ENCODE data around the gene TAP1.
"Not testable (repeated sequence)": the region's sequence is repeated elsewhere in the genome, so short reads cannot be mapped to it uniquely, and the experiment has no call there.

TAP1 gene

DNA sequence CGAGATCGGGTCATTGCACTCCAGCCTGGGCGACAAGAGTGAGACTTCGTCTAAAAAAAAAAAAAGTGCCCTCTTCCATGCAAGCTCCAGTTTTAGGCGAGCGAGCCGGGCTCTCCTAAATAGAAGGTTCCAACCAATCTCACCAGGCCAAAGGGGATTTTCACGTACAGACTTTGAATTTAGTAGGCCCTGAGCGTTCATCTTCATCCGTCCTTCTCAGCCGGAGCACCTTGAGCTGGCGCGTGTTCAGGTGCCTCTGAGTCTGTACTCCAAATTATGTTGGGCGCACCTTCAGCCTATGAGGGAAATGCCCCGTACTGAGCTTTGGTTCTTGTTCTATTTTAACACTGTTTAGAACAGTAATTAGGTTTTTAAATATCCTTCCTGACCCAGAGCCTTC lies 14.1 kb downstream of the TAP1 start:
- DNase-seq: no peak

GRCh38 chr6:32838114-32838958 lies 15.2 kb downstream of the TAP1 start, which contains the start of gene TAP2:
TAP2 (minus strand) TSS chr6:32838739; CDS start chr6:32838233, 506 bp downstream.
- peak in 1 of 2 experiments; percentile 84 for DNase-seq

- DNase-seq: no peak
These were observed 15.8 kb downstream of the TAP1 start for GRCh38 chr6:32837651-32838113.

DNA sequence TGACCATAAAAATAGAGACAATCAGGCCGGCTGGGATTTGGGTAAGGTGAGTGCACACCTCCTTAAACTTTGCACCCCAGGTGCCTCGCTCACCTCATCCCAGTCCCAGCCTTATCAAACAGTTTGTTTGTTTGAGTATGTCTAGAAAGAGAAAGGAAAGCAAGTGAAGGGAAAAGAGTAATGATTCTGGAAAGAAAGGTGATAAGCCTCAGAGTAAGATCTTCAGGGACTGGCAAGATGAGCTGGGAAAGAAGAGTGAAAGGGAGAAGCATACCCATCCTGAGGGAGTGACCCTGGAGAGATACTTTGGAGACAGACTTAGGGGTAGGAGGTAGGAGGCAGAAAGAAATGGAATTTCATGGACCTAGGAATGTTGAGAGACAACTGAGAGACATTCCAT lies 16.6 kb downstream of the TAP1 start:
- DNase-seq: no peak

- no peak for DNase-seq
These were observed 18.2 kb downstream of the TAP1 start for GRCh38 chr6:32835167-32835893.

GRCh38 chr6:32833664-32834063 lies 19.8 kb downstream of the TAP1 start:
- DNase-seq: no peak

DNA sequence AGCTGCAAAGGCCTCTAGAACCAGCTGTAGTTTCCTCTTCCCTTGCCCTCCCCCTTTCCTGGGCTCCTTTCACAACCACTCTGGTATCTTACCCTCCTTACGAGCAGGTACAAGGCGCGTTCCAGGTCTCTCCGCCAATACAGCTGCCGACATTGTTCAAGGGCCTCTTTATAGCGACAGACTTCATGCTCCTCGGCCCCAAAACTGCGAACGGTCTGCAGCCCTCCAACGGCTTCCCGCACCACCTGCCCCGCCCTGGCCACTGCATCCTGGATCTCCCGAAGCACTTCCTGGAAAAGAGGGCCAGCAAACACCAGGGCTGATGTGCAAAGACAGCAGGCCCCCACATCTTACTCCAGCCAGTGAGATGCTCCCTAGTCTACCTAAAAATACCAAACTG lies 21.0 kb downstream of the TAP1 start:
- no peak for DNase-seq

DNA sequence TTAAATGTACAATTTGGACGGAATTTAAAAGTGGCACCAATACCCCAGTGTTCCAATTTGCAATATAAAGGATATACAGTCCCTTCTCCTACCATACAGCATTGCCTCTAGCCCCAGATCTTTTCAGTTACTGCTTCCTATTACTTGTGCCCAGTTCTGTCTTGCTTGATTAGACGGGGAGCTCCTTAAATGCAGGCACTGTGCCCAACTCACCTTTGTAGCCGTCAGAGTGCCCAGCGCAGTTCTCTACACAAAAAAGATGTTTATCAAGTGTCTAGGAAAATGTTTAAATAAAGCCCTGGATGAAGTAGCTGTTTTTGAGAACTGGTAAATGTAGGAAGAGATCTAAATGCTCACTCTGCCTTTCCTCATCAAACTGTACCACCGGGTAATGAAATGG lies 22.6 kb downstream of the TAP1 start:
- DNase-seq: no peak

- DNase-seq: no peak
These were observed 23.5 kb downstream of the TAP1 start for GRCh38 chr6:32830017-32830416.

DNA sequence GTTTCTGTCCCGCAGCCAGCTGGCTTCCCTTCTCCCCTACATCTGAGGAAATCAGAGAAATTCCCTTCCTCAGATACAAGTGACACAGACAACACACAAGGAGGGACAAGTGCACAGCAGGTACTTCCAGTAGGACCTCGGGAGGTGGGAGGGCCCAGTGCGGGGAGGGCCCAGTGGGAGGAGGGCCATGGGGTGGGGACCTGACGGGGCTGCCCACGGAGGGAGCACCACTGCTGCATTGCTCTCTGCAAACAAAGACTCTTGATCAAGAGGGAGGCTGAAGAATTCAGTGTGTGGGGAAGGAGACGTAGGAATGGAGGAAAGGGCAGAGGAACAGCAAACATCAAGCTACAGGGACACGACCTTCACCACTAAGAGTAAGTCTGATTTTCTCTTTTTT lies 24.0 kb downstream of the TAP1 start:
- no peak for DNase-seq

GRCh38 chr6:32827025-32827424 lies 26.5 kb downstream of the TAP1 start:
- DNase-seq: no peak

DNA sequence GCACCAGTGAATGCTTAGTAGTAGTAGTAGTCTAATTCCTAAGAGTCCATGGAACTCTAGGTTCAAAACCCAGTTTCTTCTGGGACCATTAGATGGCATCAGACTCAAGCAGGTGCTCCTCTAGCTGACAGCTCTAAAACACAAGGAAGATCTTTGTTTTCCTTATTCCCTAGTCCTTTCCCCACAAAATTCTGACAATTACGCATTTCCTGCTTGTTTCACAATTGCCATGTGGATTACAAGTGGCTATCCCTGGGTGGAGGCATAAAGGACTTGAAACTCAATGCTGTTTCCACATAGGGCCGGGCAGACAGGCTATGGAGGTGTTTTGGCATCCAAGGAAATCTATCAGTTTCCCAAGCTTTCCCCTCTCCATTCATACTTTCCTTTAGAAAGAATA lies 27.5 kb downstream of the TAP1 start:
- DNase-seq: no peak

DNA sequence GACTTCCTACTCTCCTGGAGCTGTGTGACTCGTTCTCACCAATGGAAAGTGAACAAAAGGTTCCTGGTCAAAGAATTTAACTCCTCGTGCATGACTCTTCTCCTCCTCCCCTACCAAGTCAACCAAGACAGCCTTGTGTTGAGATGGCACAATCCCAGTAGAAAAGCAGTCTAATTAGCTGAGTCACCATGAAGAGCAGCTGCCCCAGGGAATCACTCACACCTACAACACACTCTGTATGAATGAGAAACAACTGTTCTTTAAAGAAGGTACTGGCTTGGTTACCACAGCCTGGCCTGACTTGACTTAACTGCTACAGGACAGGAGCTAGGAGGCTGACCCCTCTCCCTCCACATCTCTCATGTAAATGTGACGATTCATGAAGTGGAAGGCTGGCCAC lies 33.8 kb downstream of the TAP1 start:
- DNase-seq: no peak

DNA sequence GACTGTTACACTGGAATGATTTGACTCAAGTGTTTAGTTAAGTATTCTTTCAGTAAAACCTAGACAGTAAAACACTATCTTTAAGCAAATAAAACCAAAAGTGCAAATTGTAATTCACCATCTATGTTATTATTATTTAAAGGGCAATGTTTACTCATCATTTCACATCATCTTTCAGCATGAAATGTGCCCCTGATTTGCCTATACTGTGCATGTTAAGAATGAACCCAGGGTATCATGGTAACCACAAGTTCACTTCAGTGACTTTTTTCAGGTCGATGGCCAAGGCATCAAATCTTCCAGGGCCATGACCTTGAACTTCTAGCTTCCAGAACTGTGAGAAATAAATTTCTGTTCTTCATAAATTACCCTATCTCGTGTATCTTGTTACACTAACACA lies 34.6 kb downstream of the TAP1 start:
- DNase-seq: no peak

- DNase-seq: no peak
These were observed 36.7 kb downstream of the TAP1 start, which contains the start of gene HLA-DOB for GRCh38 chr6:32816746-32817204. HLA-DOB (minus strand) TSS chr6:32817002; CDS start chr6:32816951, 51 bp downstream.

DNA sequence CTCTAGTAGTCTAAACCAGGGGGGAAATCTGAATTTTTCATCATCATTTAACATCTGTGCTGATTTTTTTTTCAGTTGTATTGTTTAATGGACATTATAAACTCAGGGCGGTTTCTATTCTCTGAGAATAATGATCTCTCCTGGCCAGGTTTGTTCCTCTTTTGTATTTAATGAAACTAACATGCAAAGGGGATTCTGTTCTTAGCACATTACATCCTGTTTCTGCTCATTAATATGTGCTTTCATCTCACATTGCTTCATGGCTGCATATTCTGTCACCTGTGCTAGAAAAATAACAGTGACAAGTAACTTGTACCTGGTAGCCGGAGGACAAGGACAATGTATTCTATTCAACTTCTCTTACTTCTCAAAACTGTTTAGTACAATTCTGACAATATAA lies 37.5 kb downstream of the TAP1 start:
- DNase-seq: no peak

GRCh38 chr6:32815115-32815514 lies 38.4 kb downstream of the TAP1 start:
- no peak for DNase-seq

GRCh38 chr6:32814145-32814544 lies 39.4 kb downstream of the TAP1 start:
- DNase-seq: no peak

GRCh38 chr6:32809171-32809570 lies 44.3 kb downstream of the TAP1 start:
- DNase-seq: no peak

- DNase-seq: no peak
These were observed 46.4 kb downstream of the TAP1 start for GRCh38 chr6:32807020-32807580.

DNA sequence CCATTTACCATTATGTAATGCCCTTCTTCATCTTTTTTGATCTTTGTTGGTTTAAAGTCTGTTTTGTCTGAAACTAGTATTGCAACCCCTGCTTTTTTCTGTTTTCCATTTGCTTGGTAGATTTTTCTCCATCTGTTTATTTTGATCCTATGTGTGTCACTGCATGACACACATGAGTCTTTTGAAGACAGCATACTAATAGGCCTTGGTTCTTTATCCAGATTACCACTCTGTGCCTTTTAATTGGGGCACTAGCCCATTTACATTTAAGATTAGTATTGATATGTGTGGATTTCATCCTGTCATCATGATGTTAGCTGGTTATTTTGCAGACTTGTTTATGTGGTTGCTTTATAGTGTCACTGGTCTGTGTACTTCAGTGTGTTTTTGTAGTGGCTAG lies 48.1 kb downstream of the TAP1 start:
- DNase-seq: not testable (repeated sequence)

- no peak for DNase-seq
These were observed 50.1 kb downstream of the TAP1 start for GRCh38 chr6:32803416-32803815.

DNA sequence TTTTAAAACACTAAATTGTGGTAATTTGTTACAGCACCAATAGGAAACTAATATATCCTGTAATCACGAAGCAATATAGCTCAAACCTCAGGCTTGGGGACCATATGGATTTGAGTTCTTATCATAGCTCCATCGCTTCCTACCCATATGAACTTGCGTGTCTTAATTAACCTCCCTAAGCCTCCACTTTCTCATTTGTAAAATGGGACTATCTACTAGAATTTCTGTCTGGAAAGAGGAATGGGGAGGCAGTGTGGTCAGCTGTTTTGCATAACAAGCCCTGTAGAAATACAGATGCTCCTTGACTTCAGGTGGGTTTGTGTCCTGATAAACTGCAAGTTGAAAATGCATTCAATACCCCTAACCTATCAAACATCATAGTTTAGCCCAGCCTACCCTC lies 53.8 kb downstream of the TAP1 start:
- no peak for DNase-seq

- no peak for DNase-seq
These were observed 54.3 kb downstream of the TAP1 start for GRCh38 chr6:32799168-32799567.

Data from cerebellar nuclear complex (tissue), 1 donor.